GM23248 (cell line): ENCODE data around the gene TNIP1. TPM values are rescaled to one million over a fixed set of nuclear protein-coding genes. Genes with fewer than 3 reads are reported as not detected.

ENCODE experiments used
- DNase-seq: peaks from one replicate; pipeline ENCODE4 v3.0.0-alpha.2; 2015
- H2AFZ ChIP-seq: fragments of 200-600 bp; sonication (generic); 2 replicates; pipeline ENCODE4 v1.6.1; 2016; ENCODE audit warnings: antibody characterized with exemption
- H3F3A ChIP-seq: fragments of 200-600 bp; sonication (generic); 2 replicates; pipeline ENCODE4 v1.6.1; 2016; ENCODE audit warnings: mild to moderate bottlenecking, antibody characterized with exemption, mixed run types; ENCODE audit not compliant: insufficient read depth
- H3K27ac ChIP-seq: fragments of 200-600 bp; sonication (generic); 2 replicates; pipeline ENCODE4 v1.5.1; 2016; ENCODE audit warnings: mild to moderate bottlenecking
- H3K27me3 ChIP-seq: fragments of 200-600 bp; sonication (generic); replicated peaks from 2 replicates; pipeline ENCODE4 v1.6.1; 2016; ENCODE audit warnings: mild to moderate bottlenecking; ENCODE audit not compliant: insufficient read depth
- H3K36me3 ChIP-seq: fragments of 200-600 bp; sonication (generic); 2 replicates; pipeline ENCODE4 v1.6.1; 2016; ENCODE audit warnings: low read depth, mild to moderate bottlenecking
- H3K4me1 ChIP-seq: fragments of 200-600 bp; sonication (generic); 2 replicates; pipeline ENCODE4 v1.6.1; 2016; ENCODE audit warnings: mild to moderate bottlenecking; ENCODE audit not compliant: insufficient read depth
- H3K4me2 ChIP-seq: fragments of 200-600 bp; sonication (generic); one replicate; pipeline ENCODE4 v1.6.1; 2016; ENCODE audit warnings: mild to moderate bottlenecking; ENCODE audit not compliant: unreplicated experiment
- H3K4me3 ChIP-seq: fragments of 200-600 bp; sonication (generic); 2 replicates; pipeline ENCODE4 v1.5.1; 2016; ENCODE audit warnings: mild to moderate bottlenecking
- H3K79me2 ChIP-seq: fragments of 200-600 bp; sonication (generic); 2 replicates; pipeline ENCODE4 v1.6.1; 2016; ENCODE audit warnings: mild to moderate bottlenecking; ENCODE audit not compliant: insufficient read depth
- H3K9ac ChIP-seq: fragments of 200-600 bp; sonication (generic); 2 replicates; pipeline ENCODE4 v1.6.1; 2016; ENCODE audit warnings: mild to moderate bottlenecking
- H3K9me2 ChIP-seq: fragments of 200-600 bp; sonication (generic); 2 replicates; pipeline ENCODE4 v1.6.1; 2016; ENCODE audit warnings: mixed run types, mild to moderate bottlenecking, moderate library complexity; ENCODE audit not compliant: insufficient read depth
- H3K9me3 ChIP-seq: fragments of 200-600 bp; sonication (generic); one replicate; pipeline ENCODE4 v1.6.1; 2017; ENCODE audit warnings: low read depth
- H4K20me1 ChIP-seq: fragments of 200-600 bp; sonication (generic); 2 replicates; pipeline ENCODE4 v1.6.0; 2016; ENCODE audit not compliant: insufficient read depth
- EZH2 ChIP-seq: fragments of 200-600 bp; sonication (generic); IDR thresholded peaks from 2 replicates; pipeline ENCODE4 v1.6.1; 2018; ENCODE audit warnings: antibody characterized with exemption, mild to moderate bottlenecking; ENCODE audit not compliant: insufficient read depth, poor library complexity, severe bottlenecking
- EZH2phosphoT487 ChIP-seq: fragments of 200-600 bp; sonication (generic); IDR thresholded peaks from 2 replicates; pipeline ENCODE4 v1.6.1; 2018; ENCODE audit warnings: antibody characterized with exemption, moderate library complexity, mild to moderate bottlenecking, low read depth; ENCODE audit not compliant: insufficient read depth
- WGBS, 2 experiments: methylation state at CpG; one replicate each; pipeline ENCODE4 v1.1.6; 2015 to 2017; ENCODE audit warnings: low lambda C conversion rate in 2 of 2, low coverage in 1 of 2; ENCODE audit errors: missing lambda C conversion rate in 2 of 2; 5-methylcytosine and 5-hydroxymethylcytosine counted together
- in situ Hi-C: fragments of 300-500 bp; cut with MboI; formaldehyde crosslinking; loops from 2 replicates; pipeline ENCODE4 v1.15.0; 2020
- polyA plus RNA-seq: library from polyadenylated mRNA; unstranded; fragments of >200 nt; fragmentation: Nextera tagmentation; extraction: Ambion mirVana; gene quantifications from 2 replicates; pipeline ENCODE4 v1.2.1, GENCODE V29; 2016
- total RNA-seq: library from RNA; depleted of rRNA; stranded (reverse); fragments of >200 nt; shearing (Covaris generic); gene quantifications from 2 replicates; pipeline ENCODE4 v1.2.3, GENCODE V29; 2014

The TNIP1 gene
- total and polyA plus RNA-seq, 2 experiments from 2014 or later = 43.2 to 88.8 TPM

GRCh38 chr5:151040211-151040747 lies 40.6 kb downstream of the TNIP1 start:
- Histone ChIP-seq H3K4me3 (no peak overlapping the region), H3K27ac (no peak overlapping the region), H2AFZ (no peak overlapping the region), H3K9me2 (no peaks in the 10 kb centered on the region), H3K79me2 (no peaks in the 10 kb centered on the region), H3K27me3 (no peaks in the 10 kb centered on the region), H3K9ac (0 out of 2 replicates have a peak overlapping the region, but pooled peaks have one; percentile 9), H3K36me3 (peaks cover 12% of the 10 kb centered on the region; the same call in 1 of the 2 replicates), H3K4me1 (peaks cover 36% of the 10 kb centered on the region), H3K4me2 (no peak overlapping the region), H3K9me3 (no peaks in the 10 kb centered on the region), H4K20me1 (no peaks in the 10 kb centered on the region), H3F3A (peaks cover 21% of the 10 kb centered on the region)
- in situ Hi-C loops = no loop called here
- TF ChIP-seq EZH2phosphoT487 (no peak), EZH2 (no peak)
- 70 to 71% methylated on average over 8 of the region's 8 CpGs for WGBS, 2 experiments
- DNase-seq = peak; percentile 44

- Histone ChIP-seq H2AFZ (no peak overlapping the region), H3F3A (peaks cover 21% of the 10 kb centered on the region), H3K4me2 (no peak overlapping the region), H3K4me1 (peaks cover 36% of the 10 kb centered on the region), H3K27ac (no peak overlapping the region), H4K20me1 (no peaks in the 10 kb centered on the region), H3K9ac (0 out of 2 replicates have a peak overlapping the region, but pooled peaks have one; percentile 9), H3K9me3 (no peaks in the 10 kb centered on the region), H3K9me2 (no peaks in the 10 kb centered on the region), H3K27me3 (no peaks in the 10 kb centered on the region), H3K36me3 (peaks cover 12% of the 10 kb centered on the region; the same call in 1 of the 2 replicates), H3K79me2 (no peaks in the 10 kb centered on the region), H3K4me3 (no peak overlapping the region)
- DNase-seq = no peak
- in situ Hi-C loops = no loop called here
- 78 to 88% methylated on average over 9 of the region's 9 CpGs for WGBS, 2 experiments
- no peak for TF ChIP-seq EZH2phosphoT487
These were observed 41.2 kb downstream of the TNIP1 start for GRCh38 chr5:151039665-151040064.

- TF ChIP-seq EZH2phosphoT487 (no peak), EZH2 (no peak)
- in situ Hi-C loops = no loop called here
- Histone ChIP-seq H3K9ac (peak overlapping the region; percentile 62; the same call in 1 of the 2 replicates), H4K20me1 (no peaks in the 10 kb centered on the region), H3K79me2 (no peaks in the 10 kb centered on the region), H3K9me3 (no peaks in the 10 kb centered on the region), H2AFZ (no peak overlapping the region), H3K4me2 (peak overlapping the region; percentile 50), H3F3A (peaks cover 21% of the 10 kb centered on the region), H3K27ac (peak overlapping the region; percentile 74), H3K4me3 (no peak overlapping the region), H3K4me1 (peaks cover 36% of the 10 kb centered on the region), H3K36me3 (peaks cover 12% of the 10 kb centered on the region; the same call in 1 of the 2 replicates), H3K27me3 (no peaks in the 10 kb centered on the region), H3K9me2 (no peaks in the 10 kb centered on the region)
- peak; percentile 81 for DNase-seq
- 62 to 67% methylated on average over 7 of the region's 7 CpGs for WGBS, 2 experiments
These were observed 42.0 kb downstream of the TNIP1 start for GRCh38 chr5:151038801-151039238.

- H4K20me1 ChIP-seq = no peaks in the 10 kb centered on the region
- H3K9me2 ChIP-seq = no peaks in the 10 kb centered on the region
- DNase-seq = no peak
- H3K36me3 ChIP-seq = peaks cover 12% of the 10 kb centered on the region; the same call in 1 of the 2 replicates
- in situ Hi-C loops = no loop called here
- 47 to 49% methylated on average over 8 of the region's 8 CpGs for WGBS, 2 experiments
- H3K4me1 ChIP-seq = peaks cover 36% of the 10 kb centered on the region
- H3K9me3 ChIP-seq = no peaks in the 10 kb centered on the region
- TF ChIP-seq EZH2 = no peak
- TF ChIP-seq EZH2phosphoT487 = no peak
- peak overlapping the region; percentile 50 for H3K4me2 ChIP-seq
- peaks cover 21% of the 10 kb centered on the region for H3F3A ChIP-seq
- H2AFZ ChIP-seq = no peak overlapping the region
- peak overlapping the region; percentile 62 for H3K9ac ChIP-seq
- no peaks in the 10 kb centered on the region for H3K79me2 ChIP-seq
- peak overlapping the region; percentile 74 for H3K27ac ChIP-seq
- no peak overlapping the region for H3K4me3 ChIP-seq
- H3K27me3 ChIP-seq = no peaks in the 10 kb centered on the region
These were observed 42.5 kb downstream of the TNIP1 start for GRCh38 chr5:151038412-151038745.
